GM13976 (cell line): ENCODE data around the gene CNTNAP4.

ENCODE experiments used
- DNase-seq: peaks from one replicate; pipeline ENCODE4 v3.0.0; 2012; ENCODE audit warnings: low spot score
- CTCF ChIP-seq: IDR thresholded peaks from 2 replicates; pipeline ENCODE4 v1.5.1; 2012; ENCODE audit warnings: borderline replicate concordance, mild to moderate bottlenecking; ENCODE audit not compliant: insufficient read depth; ENCODE audit errors: extremely low read depth, missing control alignments, control extremely low read depth
- in situ Hi-C: fragments of 300-500 bp; cut with MboI; formaldehyde crosslinking; loops from one replicate; pipeline ENCODE4 v1.12.0; 2022; ENCODE audit warnings: low sequenced_read_pairs, mixed read lengths, inconsistent platforms; ENCODE audit not compliant: unreplicated experiment

Gene CNTNAP4

GRCh38 chr16:76351441-76351840 is 74.2 kb downstream of the CNTNAP4 start:
- TF ChIP-seq CTCF, result no peak
- in situ Hi-C loops, result no loop called here

GRCh38 chr16:76360404-76360803 is 83.2 kb downstream of the CNTNAP4 start:
- in situ Hi-C loops, result no loop called here
- no peak for TF ChIP-seq CTCF
- no peak for DNase-seq

More at GRCh38 chr16:76351441-76351840, 74.2 kb downstream of the CNTNAP4 start:
- no peak for DNase-seq

GRCh38 chr16:76370344-76370743 is 93.1 kb downstream of the CNTNAP4 start:
- in situ Hi-C loops, result no loop called here
- no peak for DNase-seq
- TF ChIP-seq CTCF, result no peak

DNA sequence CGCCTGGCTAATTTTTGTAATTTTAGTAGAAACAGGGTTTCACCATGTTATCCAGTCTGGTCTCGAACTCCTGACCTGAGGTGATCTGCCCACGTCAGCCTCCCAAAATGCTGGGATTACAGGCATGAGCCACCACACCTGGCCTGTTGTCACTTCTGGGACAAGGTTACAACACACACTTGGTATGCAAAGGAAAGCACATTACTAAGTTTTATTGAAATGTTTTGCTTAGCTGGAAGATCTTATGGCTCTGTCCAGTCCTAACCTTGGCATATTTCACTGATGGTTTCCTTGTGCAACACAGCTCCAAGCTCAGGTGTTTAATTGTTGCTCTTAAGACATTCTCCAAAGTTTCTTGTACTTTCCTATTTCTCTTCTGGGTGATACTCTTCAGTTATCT is 94.2 kb downstream of the CNTNAP4 start:
- no peak for DNase-seq
- TF ChIP-seq CTCF, result no peak
- in situ Hi-C loops, result no loop called here

DNA sequence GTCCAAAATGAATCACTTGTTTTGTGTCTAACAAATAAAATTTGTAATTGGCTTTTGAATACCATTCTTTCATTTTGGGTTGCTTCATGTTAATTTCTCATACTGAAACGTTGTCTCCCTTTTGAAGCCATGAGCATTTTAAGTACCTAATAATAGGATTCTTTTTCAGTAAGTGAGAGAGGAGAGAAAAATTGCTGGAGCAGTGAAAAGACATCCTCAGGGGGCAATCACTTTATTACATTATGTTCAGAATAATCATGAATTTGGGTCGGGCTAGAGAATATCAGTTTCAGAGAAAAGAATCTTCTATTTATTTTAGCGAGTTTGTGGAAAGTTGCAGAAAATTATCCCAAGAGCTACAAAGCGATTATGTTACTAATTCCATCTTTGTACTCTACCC is 96.8 kb downstream of the CNTNAP4 start:
- DNase-seq, result no peak
- in situ Hi-C loops, result no loop called here
- TF ChIP-seq CTCF, result no peak

- in situ Hi-C loops, result no loop called here
- DNase-seq, result no peak
- no peak for TF ChIP-seq CTCF
Observed at GRCh38 chr16:76376988-76377387, 99.8 kb downstream of the CNTNAP4 start.

DNA sequence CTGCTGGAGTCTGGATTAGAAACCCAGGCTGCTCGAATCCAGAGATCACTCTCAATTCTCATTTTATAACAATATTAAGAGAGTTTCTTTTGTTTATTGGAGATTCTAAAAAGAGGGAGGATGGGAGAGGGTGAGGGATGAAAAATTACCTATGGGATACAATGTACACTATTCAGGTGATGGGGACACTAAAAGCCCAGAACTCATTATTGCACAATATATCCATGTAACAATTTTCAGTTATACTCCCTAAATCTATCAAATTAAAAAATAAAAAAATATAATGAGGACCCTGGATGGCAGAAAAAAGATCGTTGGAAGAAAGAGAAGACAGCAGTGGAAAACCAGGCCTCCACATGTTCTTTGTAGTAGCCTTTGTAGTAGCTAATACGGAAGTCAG is 100.8 kb downstream of the CNTNAP4 start:
- DNase-seq, result no peak
- in situ Hi-C loops, result no loop called here

More for the DNA sequence above, 100.8 kb downstream of the CNTNAP4 start:
- TF ChIP-seq CTCF, result no peak
